HepG2 (cell line): ENCODE data around the gene ENTPD6. TPM values are rescaled to one million over a fixed set of nuclear protein-coding genes. Genes with fewer than 3 reads are reported as not detected.
A peak's percentile ranks its signal among the peaks of the same experiment; 100 is the strongest.

Experiments used
- BCL6 ChIP-seq: IDR thresholded peaks from 2 replicates; pipeline ENCODE4 v1.6.1; 2016; ENCODE audit warnings: missing genetic modification reagents, missing compliant biosample characterization
- CENPBD1 ChIP-seq: sonication (generic); formaldehyde crosslinking; IDR thresholded peaks from 2 replicates; pipeline ENCODE4 v1.8.0; 2022; ENCODE audit warnings: missing genetic modification reagents, low read depth, mild to moderate bottlenecking, borderline replicate concordance
- CSRNP1 ChIP-seq: sonication (generic); formaldehyde crosslinking; IDR thresholded peaks from 2 replicates; pipeline ENCODE4 v1.8.1; 2023; ENCODE audit warnings: mild to moderate bottlenecking, missing genetic modification reagents
- HCFC1 ChIP-seq: fragments of 150-350 bp; IDR thresholded peaks from 2 replicates; pipeline ENCODE4 v1.6.1; 2014; ENCODE audit warnings: low read depth, low read length
- HMGA1 ChIP-seq: sonication (generic); formaldehyde crosslinking; conservative IDR thresholded peaks from 2 replicates; pipeline ENCODE4 v1.4.0; 2020; ENCODE audit warnings: missing genetic modification reagents
- KDM3A ChIP-seq: IDR thresholded peaks from 2 replicates; pipeline ENCODE4 v1.6.1; 2018; ENCODE audit warnings: low read depth, missing compliant biosample characterization
- MAFK ChIP-seq, 2 experiments: IDR thresholded peaks in 1 of 2; conservative IDR thresholded peaks in 1 of 2; 2 replicates each; pipeline ENCODE4 v1.6.1; 2011; ENCODE audit warnings: improper control_type of control experiment in 2 of 2, low read length in 2 of 2
- MEIS1 ChIP-seq: sonication (generic); formaldehyde crosslinking; IDR thresholded peaks from 2 replicates; pipeline ENCODE4 v1.9.0; 2021; ENCODE audit warnings: mild to moderate bottlenecking, missing genetic modification reagents, moderate library complexity, borderline replicate concordance
- NFAT5 ChIP-seq: sonication (generic); formaldehyde crosslinking; IDR thresholded peaks from 2 replicates; pipeline ENCODE4 v1.4.0; 2020; ENCODE audit warnings: missing genetic modification reagents
- PHF21A ChIP-seq: sonication (generic); formaldehyde crosslinking; IDR thresholded peaks from 2 replicates; pipeline ENCODE4 v1.5.0; 2020; ENCODE audit warnings: mild to moderate bottlenecking, missing genetic modification reagents
- SIN3A ChIP-seq: IDR thresholded peaks from 2 replicates; pipeline ENCODE4 v1.6.1; 2011; ENCODE audit warnings: low read depth, mild to moderate bottlenecking, control low read depth, low read length, borderline replicate concordance
- ZBTB4 ChIP-seq: sonication (generic); formaldehyde crosslinking; IDR thresholded peaks from 2 replicates; pipeline ENCODE4 v1.4.0; 2020; ENCODE audit warnings: missing genetic modification reagents, mild to moderate bottlenecking, borderline replicate concordance
- ZIK1 ChIP-seq: sonication (generic); formaldehyde crosslinking; IDR thresholded peaks from 2 replicates; pipeline ENCODE4 v1.5.0; 2020; ENCODE audit warnings: mild to moderate bottlenecking, low read depth, missing genetic modification reagents, borderline replicate concordance
- ZNF34 ChIP-seq: sonication (generic); formaldehyde crosslinking; IDR thresholded peaks from 2 replicates; pipeline ENCODE4 v1.4.0; 2020; ENCODE audit warnings: mild to moderate bottlenecking, missing genetic modification reagents, borderline replicate concordance
- polyA plus RNA-seq, 8 experiments: library from polyadenylated mRNA; depleted of rRNA in 3 of 8; stranded (reverse) in 7 of 8; unstranded in 1 of 8; fragments of >200 nt; fragmentation: Illumina TruSeq in 4 of 8; extraction: Trizol in 4 of 8; gene quantifications; 2 replicates each; pipeline versions ENCODE4 v1.2.1 to v1.2.3, GENCODE V29; 2011 to 2016; ENCODE audit warnings: low read depth in 4 of 8, missing spikeins in 1 of 8, mixed read lengths in 1 of 8; ENCODE audit not compliant: insufficient read depth in 1 of 8
- total RNA-seq, 5 experiments: library from RNA; depleted of rRNA; stranded (reverse); fragments of >200 nt; fragmentation: Illumina TruSeq; extraction: Trizol; gene quantifications; 2 replicates each; pipeline ENCODE4 v1.2.3, GENCODE V29; 2016; ENCODE audit warnings: low read depth in 1 of 5

ENTPD6 gene
- total and polyA plus RNA-seq, 2 of the 13 experiments (the other 11 are each of a cell fraction or from before 2014, with no cell fraction given): 164 to 172 TPM

- TF ChIP-seq NFAT5 (CRISPR knock-in tag): no peak; the same call in 1 of the 2 replicates
- no peak; the same call in 1 of the 2 replicates for TF ChIP-seq HCFC1
- peak; percentile 88; the same call in 1 of the 2 replicates for TF ChIP-seq CSRNP1
- no peak; the same call in 1 of the 2 replicates for TF ChIP-seq PHF21A (CRISPR knock-in tag)
- peak; percentile 98 for TF ChIP-seq ZIK1
- peak; percentile 85; the same call in 1 of the 2 replicates for TF ChIP-seq ZNF34 (CRISPR knock-in tag)
- TF ChIP-seq ZBTB4 (CRISPR knock-in tag): peak; percentile 90; the same call in 1 of the 2 replicates
- TF ChIP-seq BCL6 (CRISPR knock-in tag): peak; percentile 70
- TF ChIP-seq CENPBD1 (CRISPR knock-in tag): peak; percentile 94; the same call in 1 of the 2 replicates
- TF ChIP-seq MAFK (conservative IDR thresholded peaks at IDR 0.05 in 1 of 2, IDR thresholded peaks at IDR 0.05 in 1 of 2; ENCODE audit: low read length in 2 of 2): no peak
- peak; percentile 95 for TF ChIP-seq KDM3A (CRISPR knock-in tag)
- TF ChIP-seq MEIS1 (CRISPR knock-in tag): peak; percentile 42; the same call in 1 of the 2 replicates
- TF ChIP-seq SIN3A: peak; percentile 90; the same call in 1 of the 2 replicates
- TF ChIP-seq HMGA1 (CRISPR knock-in tag): no peak
Observed at GRCh38 chr20:25247956-25248785, 52.7 kb downstream of the ENTPD6 start, which contains the start of gene PYGB (continued).
